HepG2 (cell line): ENCODE results near the gene ACAD8. TPM values are rescaled to one million over a fixed set of nuclear protein-coding genes. Genes with fewer than 3 reads are reported as not detected.

Source experiments
- ATAC-seq: fragments of 200-7000 bp; cut with Tn5 transposase; 3 replicates; pipeline ENCODE4 v1.9.1; 2020; ENCODE audit warnings: mild to moderate bottlenecking, moderate library complexity
- BruUV-seq: library from RNA; stranded (reverse); fragments of 400-500 nt; replicated peaks from 2 replicates; lab custom pipeline; 2021; lab: Mats Ljungman, UMichigan
- CTCF ChIA-PET: fragments of 300-600 bp; formaldehyde crosslinking; extraction: SDS; loops from one replicate; lab custom pipeline; 2021; ENCODE audit warnings: low total read pairs, inconsistent platforms, low intra/inter-chr PET ratio; lab: Yijun Ruan, JAX
- POLR2A ChIA-PET: fragments of 350-600 bp; sonication (Branson Sonifier 250); formaldehyde crosslinking; loops from one replicate; lab custom pipeline; 2020; ENCODE audit warnings: antibody characterized with exemption, inconsistent platforms; lab: Yijun Ruan, JAX
- DNase-seq: peaks from one replicate; pipeline ENCODE4 v3.0.0-alpha.2; 2015; ENCODE audit warnings: low spot score
- FAIRE-seq: peaks from 3 replicates; lab custom pipeline; 2011; peaks lifted over from hg19 to GRCh38; lab: Jason Lieb, UNC
- H2AFZ ChIP-seq: one replicate; pipeline ENCODE4 v1.6.1; 2011; ENCODE audit warnings: low read length, inconsistent platforms
- H3K27ac ChIP-seq: fragments of 300-600 bp; 3 replicates; pipeline ENCODE4 v1.8.0; 2011; ENCODE audit warnings: mixed run types, mild to moderate bottlenecking, mixed read lengths, low read length, inconsistent platforms; ENCODE audit not compliant: insufficient read depth; ENCODE audit errors: extremely low read length
- H3K27me3 ChIP-seq, 2 experiments: fragments of 200-600 bp in 1 of 2; 2 replicates in 1 of 2; 3 replicates in 1 of 2; pipeline versions ENCODE4 v1.6.0 to v1.8.0; 2011; ENCODE audit warnings: low read length in 2 of 2, mild to moderate bottlenecking in 2 of 2, moderate library complexity in 2 of 2, inconsistent platforms in 1 of 2; ENCODE audit not compliant: insufficient read depth in 2 of 2, control insufficient read depth in 1 of 2
- H3K36me3 ChIP-seq, 2 experiments: fragments of 200-600 bp in 1 of 2; replicated peaks in 1 of 2; 2 replicates in 1 of 2; 3 replicates in 1 of 2; pipeline versions ENCODE4 v1.5.1 to v1.8.0; 2011; ENCODE audit warnings: low read length in 2 of 2, inconsistent platforms in 1 of 2; ENCODE audit not compliant: insufficient read depth in 2 of 2, control insufficient read depth in 1 of 2
- H3K4me1 ChIP-seq: 2 replicates; pipeline ENCODE4 v1.5.1; 2012; ENCODE audit warnings: low read length, inconsistent platforms; ENCODE audit not compliant: insufficient read depth
- H3K4me2 ChIP-seq: 2 replicates; pipeline ENCODE4 v1.6.0; 2011; ENCODE audit warnings: low read depth, low read length, inconsistent platforms
- H3K4me3 ChIP-seq, 3 experiments: fragments of 200-600 bp in 1 of 3; sonication (generic), shearing (Covaris generic) in 1 of 3; replicated peaks in 1 of 3; 2 replicates each; pipeline ENCODE4 v1.5.1; 2011 to 2016; ENCODE audit warnings: low read length in 3 of 3, inconsistent platforms in 2 of 3, low read depth in 2 of 3, mild to moderate bottlenecking in 2 of 3, control low read depth in 1 of 3, mixed read lengths in 1 of 3; ENCODE audit not compliant: insufficient read depth in 1 of 3
- H3K79me2 ChIP-seq: one replicate; pipeline ENCODE4 v1.6.1; 2011; ENCODE audit warnings: low read length, inconsistent platforms; ENCODE audit not compliant: insufficient read depth
- H3K9ac ChIP-seq: 2 replicates; pipeline ENCODE4 v1.6.0; 2011; ENCODE audit warnings: mild to moderate bottlenecking, low read depth, low read length, inconsistent platforms; ENCODE audit not compliant: insufficient read depth
- H3K9me3 ChIP-seq: 2 replicates; pipeline ENCODE4 v1.5.1; 2012; ENCODE audit warnings: mild to moderate bottlenecking, low read length
- H4K20me1 ChIP-seq: 2 replicates; pipeline ENCODE4 v1.6.0; 2011; ENCODE audit warnings: inconsistent platforms, mild to moderate bottlenecking, low read length, moderate library complexity; ENCODE audit not compliant: insufficient read depth
- ADNP ChIP-seq: sonication (generic); formaldehyde crosslinking; IDR thresholded peaks from 2 replicates; pipeline ENCODE4 v1.4.0; 2020; ENCODE audit warnings: missing genetic modification reagents
- CCDC6 ChIP-seq: sonication (generic); formaldehyde crosslinking; IDR thresholded peaks from 2 replicates; pipeline ENCODE4 v1.8.1; 2022; ENCODE audit warnings: mild to moderate bottlenecking, missing genetic modification reagents, moderate library complexity
- DMAP1 ChIP-seq: IDR thresholded peaks from 2 replicates; pipeline ENCODE4 v1.6.1; 2016
- GATA4 ChIP-seq: sonication (generic); IDR thresholded peaks from 2 replicates; pipeline ENCODE4 v1.6.1; 2016; ENCODE audit warnings: antibody characterized with exemption, low read depth, borderline replicate concordance
- GRHL1 ChIP-seq: sonication (generic); formaldehyde crosslinking; conservative IDR thresholded peaks from 2 replicates; pipeline ENCODE4 v1.8.0; 2022; ENCODE audit warnings: missing genetic modification reagents
- MXD3 ChIP-seq: IDR thresholded peaks from 2 replicates; pipeline ENCODE4 v1.6.1; 2016; ENCODE audit warnings: mild to moderate bottlenecking, missing biosample characterization, missing genetic modification reagents
- POLR2AphosphoS2 ChIP-seq: IDR thresholded peaks from 2 replicates; pipeline ENCODE4 v1.6.1; 2011; ENCODE audit warnings: low read depth, low read length, improper control_type of control experiment
- PRDM4 ChIP-seq: sonication (generic); formaldehyde crosslinking; IDR thresholded peaks from 2 replicates; pipeline ENCODE4 v1.9.0; 2021; ENCODE audit warnings: missing genetic modification reagents, borderline replicate concordance
- ZEB1 ChIP-seq: IDR thresholded peaks from 2 replicates; pipeline ENCODE4 v1.6.1; 2012; ENCODE audit warnings: mild to moderate bottlenecking, low read depth, inconsistent platforms; ENCODE audit not compliant: insufficient replicate concordance
- ZFP37 ChIP-seq: sonication (generic); formaldehyde crosslinking; IDR thresholded peaks from 2 replicates; pipeline ENCODE4 v1.4.0; 2020; ENCODE audit warnings: missing genetic modification reagents, borderline replicate concordance
- ZFP91 ChIP-seq: sonication (generic); formaldehyde crosslinking; IDR thresholded peaks from 2 replicates; pipeline ENCODE4 v1.9.0; 2022; ENCODE audit warnings: missing genetic modification reagents, mild to moderate bottlenecking, borderline replicate concordance
- ZNF296 ChIP-seq: sonication (generic); formaldehyde crosslinking; conservative IDR thresholded peaks from 2 replicates; pipeline ENCODE4 v1.5.0; 2020; ENCODE audit warnings: mild to moderate bottlenecking, missing genetic modification reagents
- ZNF577 ChIP-seq: sonication (generic); formaldehyde crosslinking; IDR thresholded peaks from 2 replicates; pipeline ENCODE4 v1.4.0; 2020; ENCODE audit warnings: mild to moderate bottlenecking, low read depth, missing genetic modification reagents, borderline replicate concordance
- WGBS: methylation state at CpG from one replicate; pipeline ENCODE4 v1.1.6; 2017; ENCODE audit warnings: low lambda C conversion rate; 5-methylcytosine and 5-hydroxymethylcytosine counted together
- in situ Hi-C: cut with HindIII; loops from 2 replicates; pipeline ENCODE4 v1.10.0; 2017; ENCODE audit warnings: low pct_unique_long_range_greater_than_20kb; ENCODE audit not compliant: extremely low pct_ligation_motif_present
- intact Hi-C: fragments of 100-400 bp; cut with micrococcal nuclease; formaldehyde crosslinking; loops from one replicate; pipeline ENCODE4 v1.10.0; 2022; ENCODE audit not compliant: unreplicated experiment
- polyA plus RNA-seq, 8 experiments: library from polyadenylated mRNA; depleted of rRNA in 3 of 8; stranded (reverse) in 7 of 8; unstranded in 1 of 8; fragments of >200 nt; fragmentation: Illumina TruSeq in 4 of 8; extraction: Trizol in 4 of 8; gene quantifications; 2 replicates each; pipeline versions ENCODE4 v1.2.1 to v1.2.3, GENCODE V29; 2011 to 2016; ENCODE audit warnings: low read depth in 4 of 8, missing spikeins in 1 of 8, mixed read lengths in 1 of 8; ENCODE audit not compliant: insufficient read depth in 1 of 8
- total RNA-seq, 5 experiments: library from RNA; depleted of rRNA; stranded (reverse); fragments of >200 nt; fragmentation: Illumina TruSeq; extraction: Trizol; gene quantifications; 2 replicates each; pipeline ENCODE4 v1.2.3, GENCODE V29; 2016; ENCODE audit warnings: low read depth in 1 of 5

Gene ACAD8
- total and polyA plus RNA-seq, 2 of the 13 experiments (the other 11 are each of a cell fraction or from before 2014, with no cell fraction given), result 13.5 to 20.3 TPM

GRCh38 chr11:134238956-134239355 lies 14.4 kb upstream of the ACAD8 start:
- in situ Hi-C loops, result no loop called here
- Histone ChIP-seq H3K36me3 (peaks cover 5 to 11% of the 10 kb centered on the region in 2 experiments; a peak in 3 of 5 replicates), H3K4me1 (peaks cover 16% of the 10 kb centered on the region), H3K4me3 (no peak overlapping the region), H3K9me3 (no peaks in the 10 kb centered on the region), H4K20me1 (peaks cover 7% of the 10 kb centered on the region), H3K27ac (no peak overlapping the region), H3K9ac (no peak overlapping the region), H3K79me2 (no peaks in the 10 kb centered on the region), H3K4me2 (no peak overlapping the region), H2AFZ (no peak overlapping the region), H3K27me3 (no peaks in the 10 kb centered on the region)
- 99% methylated on average over 5 of the region's 5 CpGs for WGBS
- intact Hi-C loops, result no loop called here
- POLR2A ChIA-PET, result no interaction called here
- DNase-seq (no peak), FAIRE-seq (no peak), ATAC-seq (no peak)
- CTCF ChIA-PET, result no interaction called here
- no peak for TF ChIP-seq CCDC6 (CRISPR knock-in tag)
- no peak for TF ChIP-seq ADNP (CRISPR knock-in tag)
- TF ChIP-seq ZFP91, result no peak
- TF ChIP-seq ZEB1, result no peak
- no TSS peak for BruUV-seq

GRCh38 chr11:134240592-134240991 lies 12.8 kb upstream of the ACAD8 start:
- BruUV-seq, result no TSS peak
- Histone ChIP-seq H3K4me3 (no peak overlapping the region), H3K9ac (no peak overlapping the region), H3K9me3 (no peaks in the 10 kb centered on the region), H4K20me1 (no peaks in the 10 kb centered on the region; the same call in 1 of the 2 replicates), H3K79me2 (no peaks in the 10 kb centered on the region), H3K4me2 (no peak overlapping the region), H3K36me3 (peaks cover 6 to 13% of the 10 kb centered on the region in 2 experiments; a peak in 3 of 5 replicates), H3K27ac (no peak overlapping the region), H2AFZ (no peak overlapping the region), H3K4me1 (peaks cover 4% of the 10 kb centered on the region), H3K27me3 (no peaks in the 10 kb centered on the region)
- DNase-seq (no peak), FAIRE-seq (no peak), ATAC-seq (no peak)
- intact Hi-C loops, result no loop called here
- CTCF ChIA-PET, result no interaction called here
- 80% methylated on average over 5 of the region's 6 CpGs for WGBS
- POLR2A ChIA-PET, result no interaction called here
- in situ Hi-C loops, result no loop called here
- TF ChIP-seq ZNF296 (CRISPR knock-in tag), result no peak
- TF ChIP-seq PRDM4 (CRISPR knock-in tag), result no peak
- no peak for TF ChIP-seq ZNF577
- TF ChIP-seq DMAP1, result no peak
- TF ChIP-seq GRHL1 (CRISPR knock-in tag), result no peak
- TF ChIP-seq GATA4, result no peak
- no peak for TF ChIP-seq MXD3 (CRISPR knock-in tag)
- no peak for TF ChIP-seq ZFP37
- no peak for TF ChIP-seq POLR2AphosphoS2
